GM11168 (cell line): ENCODE results near the gene GP1BB.

Source experiments
- in situ Hi-C: fragments of 300-500 bp; cut with MboI; formaldehyde crosslinking; loops from one replicate; pipeline ENCODE4 v1.12.0; 2022; ENCODE audit warnings: low sequenced_read_pairs; ENCODE audit not compliant: unreplicated experiment

GP1BB gene

DNA sequence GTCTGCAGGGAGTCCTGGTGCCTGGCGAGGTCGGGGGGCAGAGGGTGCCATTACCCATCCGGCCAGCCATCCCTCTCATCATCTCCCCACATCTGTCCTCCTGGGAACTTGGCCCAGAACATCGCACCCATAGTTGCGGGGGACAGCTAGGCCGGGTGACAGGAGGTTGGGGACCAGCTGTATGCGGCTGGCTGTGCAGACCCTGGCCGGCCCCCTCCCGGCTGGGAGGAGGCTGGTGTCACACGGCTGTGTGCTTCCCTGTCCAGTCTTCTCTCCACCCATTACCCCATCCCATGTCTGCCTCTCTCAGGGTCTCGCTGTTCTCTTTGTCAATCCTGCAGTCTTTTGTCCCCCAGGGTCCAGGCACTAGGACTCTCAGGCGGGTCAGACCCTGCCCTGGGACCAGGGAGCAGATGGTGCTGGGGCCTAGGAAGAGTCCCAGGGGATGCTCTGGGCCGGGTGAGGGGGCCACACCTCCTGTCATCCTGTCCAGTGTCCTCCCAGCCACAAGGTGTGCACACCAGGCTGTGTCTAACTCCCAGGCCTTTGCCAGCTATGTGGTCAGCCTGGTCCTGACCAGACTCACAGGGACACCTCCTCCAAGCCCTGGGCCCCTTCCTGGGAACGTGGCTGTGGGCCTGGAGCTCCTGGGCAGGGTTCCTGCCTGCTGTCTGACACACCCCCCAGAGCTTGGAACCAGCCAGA is 30.8 kb downstream of the GP1BB start:
- in situ Hi-C loops: no loop called here

DNA sequence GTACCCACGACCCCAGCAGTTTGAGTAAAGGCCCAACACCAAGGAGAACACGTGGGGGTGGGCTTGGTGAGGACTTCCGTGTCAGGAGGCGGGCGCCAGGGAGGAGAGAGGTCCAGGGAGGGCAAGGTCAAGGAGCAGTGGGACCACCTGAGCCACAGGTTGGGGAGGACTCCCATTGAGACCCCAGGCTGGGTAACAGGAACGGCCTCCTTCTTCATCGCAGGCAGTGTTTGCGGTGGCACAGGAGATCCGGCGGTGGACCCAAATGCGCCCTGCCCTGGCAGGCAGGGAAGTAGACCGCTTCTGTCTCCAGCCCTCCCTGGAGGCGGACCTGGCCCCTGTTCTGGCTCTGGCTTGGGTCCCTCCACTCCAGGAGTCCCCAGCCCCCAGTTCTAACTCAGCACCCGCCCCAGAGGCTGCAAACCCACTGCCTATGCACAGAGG is 31.4 kb downstream of the GP1BB start:
- in situ Hi-C loops: no loop called here

DNA sequence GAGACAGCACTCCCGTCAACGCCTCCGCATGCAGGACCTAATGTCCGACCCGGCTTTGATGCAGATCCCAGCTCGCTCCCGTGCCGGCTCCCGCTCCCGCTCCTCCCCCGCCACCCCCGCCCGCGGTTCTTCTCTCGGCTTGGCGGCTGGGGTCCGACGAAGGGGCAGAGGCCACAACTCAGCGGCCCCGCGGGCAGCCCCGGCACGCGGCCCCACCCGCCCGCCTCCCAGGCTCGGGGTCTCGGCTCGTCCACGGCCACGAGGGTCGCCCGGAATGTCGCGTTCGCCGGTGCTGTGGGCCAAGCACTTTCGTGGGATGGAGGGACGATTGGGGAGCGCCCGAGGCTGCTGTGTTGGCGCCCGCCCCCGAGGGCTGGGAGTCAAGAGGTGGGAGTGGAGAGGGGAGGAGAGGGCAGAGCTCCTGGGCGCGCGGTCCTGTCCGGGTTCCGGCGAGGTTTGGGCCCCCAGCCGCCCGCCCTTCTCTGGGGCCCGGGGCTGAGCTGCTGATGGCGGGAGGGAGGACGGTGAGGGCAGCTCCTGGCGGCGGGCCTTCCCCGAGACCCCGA is 31.9 kb downstream of the GP1BB start:
- in situ Hi-C loops: no loop called here

DNA sequence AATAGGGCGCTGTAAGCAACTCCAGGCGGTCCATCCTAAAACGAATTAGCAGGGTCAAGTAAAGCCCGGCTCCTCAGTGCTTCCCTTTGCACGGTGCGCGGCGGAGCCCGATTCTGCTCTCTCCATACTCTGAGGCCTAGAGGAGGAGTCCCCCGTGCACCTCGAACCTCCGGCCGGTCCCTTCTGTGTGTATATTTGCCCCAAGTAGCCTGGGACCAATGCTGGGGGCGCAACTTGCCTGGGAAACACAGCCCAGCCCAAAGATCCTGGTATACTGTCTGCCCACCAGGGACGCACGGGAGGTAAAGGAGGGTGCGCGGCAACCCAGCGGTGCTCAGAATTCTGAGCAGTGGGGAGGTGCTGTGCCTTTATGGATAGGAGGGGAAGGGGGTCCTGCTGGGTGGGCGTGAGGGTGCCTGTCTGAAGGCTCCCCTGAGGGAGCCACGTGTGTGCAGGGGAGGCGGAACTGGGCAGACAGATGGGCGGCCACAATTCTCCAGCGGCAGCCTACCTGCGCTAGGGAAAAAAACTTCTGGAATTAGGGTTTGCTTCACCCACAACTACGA is 32.5 kb downstream of the GP1BB start:
- in situ Hi-C loops: no loop called here

DNA sequence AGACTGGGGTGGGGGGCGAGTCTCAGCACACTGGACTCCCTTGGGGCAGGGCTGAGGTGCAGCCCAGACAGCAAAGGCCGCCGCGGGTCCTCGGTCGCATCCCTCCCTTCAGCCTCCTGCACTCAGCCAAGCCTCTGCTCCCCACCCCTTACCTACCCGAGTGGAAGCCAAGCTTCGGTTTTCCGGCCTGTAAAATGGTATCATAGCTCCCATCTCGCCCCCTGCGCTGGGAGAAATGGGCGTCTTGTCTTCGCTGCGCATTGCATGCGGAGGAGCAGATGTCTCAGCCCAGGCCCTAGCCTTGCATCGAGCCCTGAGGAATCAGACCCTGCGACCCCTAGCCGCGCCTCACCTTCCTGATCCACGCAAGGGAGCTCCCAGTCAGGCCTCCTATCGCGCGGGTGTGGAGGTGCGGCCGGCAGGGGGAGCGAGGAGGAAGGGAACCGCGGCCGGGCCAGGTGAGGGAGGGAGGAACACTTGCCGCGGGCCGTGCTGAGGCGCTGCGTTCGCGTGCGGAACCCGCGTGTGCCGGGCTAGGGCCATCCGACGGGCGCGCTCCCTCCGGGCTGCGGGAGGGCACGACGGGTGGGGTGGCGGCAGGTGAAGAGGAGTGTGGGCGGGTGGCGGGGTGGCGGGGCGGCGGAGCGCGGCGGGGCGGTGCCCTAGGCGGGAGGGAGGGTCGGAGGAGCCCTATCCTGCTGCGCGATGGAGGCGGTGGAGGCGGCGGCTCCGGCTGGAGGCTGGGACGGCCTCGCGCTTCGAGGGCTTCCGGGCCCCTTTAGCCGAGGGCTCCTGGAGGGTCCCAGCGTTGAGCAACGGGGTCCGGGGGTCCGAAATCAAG is 33.2 kb downstream of the GP1BB start:
- in situ Hi-C loops: no loop called here

DNA sequence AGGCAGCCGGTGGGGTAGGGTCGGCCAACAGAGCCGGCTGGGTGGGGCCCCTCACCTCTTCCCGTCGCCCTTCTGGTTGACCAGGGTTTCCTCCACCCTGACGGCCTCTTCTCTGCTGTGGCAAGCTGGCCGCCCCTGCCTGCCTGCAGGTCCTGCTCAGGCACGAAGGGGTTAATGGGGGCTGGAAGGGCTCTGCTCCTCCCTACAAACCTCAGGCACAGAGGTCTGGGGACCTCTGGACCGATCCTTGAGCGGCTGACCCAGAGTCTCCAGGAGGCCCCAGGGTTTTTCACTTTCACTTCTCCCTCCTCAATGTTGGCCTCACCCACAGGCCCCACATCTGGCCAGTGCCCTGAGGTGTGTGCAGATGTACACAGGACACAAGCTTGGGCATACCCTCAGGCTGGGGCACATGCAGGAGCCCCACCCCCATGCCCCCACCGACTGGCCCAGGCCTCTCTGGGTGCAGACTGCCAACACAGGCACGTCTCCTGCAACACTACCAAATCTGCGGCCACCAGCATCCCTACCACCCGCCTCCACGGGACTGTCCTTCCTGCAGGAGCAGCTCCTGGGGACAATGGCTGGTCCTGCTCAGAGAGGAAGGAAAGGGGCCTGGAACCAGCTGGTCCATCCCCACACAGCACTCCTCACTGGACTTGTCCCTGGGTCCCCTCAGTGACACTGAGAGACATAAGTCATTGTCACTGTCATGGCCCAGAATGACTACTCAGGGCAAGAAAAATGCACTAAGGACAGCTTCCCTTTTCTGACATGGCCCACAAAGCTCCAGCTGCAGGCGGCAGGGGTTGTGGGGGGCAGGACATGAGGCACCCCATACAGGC is 34.0 kb downstream of the GP1BB start:
- in situ Hi-C loops: no loop called here

DNA sequence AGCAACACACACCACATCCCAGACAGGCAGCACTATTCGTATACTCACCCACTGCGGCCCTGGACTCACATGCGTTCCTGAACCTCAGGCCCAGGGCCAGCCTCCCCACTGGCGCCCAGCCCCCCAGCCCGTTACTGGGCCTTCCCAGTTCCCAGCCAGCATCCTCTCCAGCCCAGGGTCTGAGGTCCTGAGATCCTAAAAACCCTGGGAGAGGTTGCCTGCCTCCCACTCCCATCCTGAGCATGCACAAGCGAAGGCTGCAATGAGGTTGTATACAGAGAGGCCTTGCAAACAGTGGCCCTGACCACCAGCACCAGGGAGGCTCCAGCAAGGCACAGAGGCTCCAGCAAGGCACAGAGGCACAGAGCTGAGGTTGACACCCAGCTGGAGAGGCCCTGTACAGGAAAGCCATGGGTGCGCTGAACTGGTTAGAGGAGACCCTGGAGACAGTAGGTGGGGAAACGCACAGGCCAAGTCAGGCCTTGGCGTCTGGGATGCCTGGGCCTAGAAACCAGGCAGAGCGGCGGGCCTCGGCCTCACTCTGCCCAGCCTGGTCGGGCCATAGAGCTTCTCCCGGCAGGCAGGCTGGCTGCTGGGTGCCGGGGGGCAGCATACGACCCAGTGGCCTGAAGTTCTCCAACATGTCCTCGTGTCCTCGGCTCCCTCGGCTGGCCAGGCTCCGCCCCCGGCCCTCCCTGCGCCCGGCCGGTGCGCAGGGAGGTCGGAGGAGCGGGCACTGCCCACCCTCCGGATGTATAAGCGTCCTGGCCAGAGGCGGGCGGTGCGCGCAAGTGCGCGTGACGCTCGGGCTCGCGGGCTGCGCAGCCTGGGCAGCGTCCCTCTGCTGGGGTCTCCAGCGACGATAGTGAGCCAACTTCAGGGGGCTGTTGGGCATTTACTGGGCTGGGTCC is 34.9 kb downstream of the GP1BB start:
- in situ Hi-C loops: no loop called here

DNA sequence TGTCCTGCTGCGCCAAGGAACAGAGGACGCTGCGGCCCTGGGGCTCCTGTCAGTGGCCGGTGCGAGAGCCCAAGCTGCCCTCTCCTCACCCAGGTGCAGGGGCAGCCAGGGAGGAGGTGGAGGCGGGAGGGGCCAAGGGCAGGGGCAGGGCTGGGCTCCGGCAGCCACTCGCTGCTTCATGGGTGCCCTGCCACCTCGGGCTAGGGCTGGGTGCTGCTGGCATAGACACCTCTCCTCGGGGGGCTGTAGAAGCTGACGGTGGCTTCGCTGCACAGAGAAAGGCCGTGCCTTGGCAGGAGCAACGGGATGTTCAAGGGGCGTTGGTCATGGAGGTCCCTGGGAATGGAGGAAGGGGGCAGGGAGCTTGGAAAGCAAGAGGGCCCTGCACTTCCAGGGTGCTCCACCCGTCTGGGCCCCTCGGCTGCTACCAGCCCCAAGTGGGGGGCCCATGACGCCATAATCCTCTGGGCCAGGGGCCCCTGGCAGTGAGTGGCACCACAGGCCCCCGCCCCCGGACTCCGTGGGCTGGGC is 35.6 kb downstream of the GP1BB start:
- in situ Hi-C loops: no loop called here

DNA sequence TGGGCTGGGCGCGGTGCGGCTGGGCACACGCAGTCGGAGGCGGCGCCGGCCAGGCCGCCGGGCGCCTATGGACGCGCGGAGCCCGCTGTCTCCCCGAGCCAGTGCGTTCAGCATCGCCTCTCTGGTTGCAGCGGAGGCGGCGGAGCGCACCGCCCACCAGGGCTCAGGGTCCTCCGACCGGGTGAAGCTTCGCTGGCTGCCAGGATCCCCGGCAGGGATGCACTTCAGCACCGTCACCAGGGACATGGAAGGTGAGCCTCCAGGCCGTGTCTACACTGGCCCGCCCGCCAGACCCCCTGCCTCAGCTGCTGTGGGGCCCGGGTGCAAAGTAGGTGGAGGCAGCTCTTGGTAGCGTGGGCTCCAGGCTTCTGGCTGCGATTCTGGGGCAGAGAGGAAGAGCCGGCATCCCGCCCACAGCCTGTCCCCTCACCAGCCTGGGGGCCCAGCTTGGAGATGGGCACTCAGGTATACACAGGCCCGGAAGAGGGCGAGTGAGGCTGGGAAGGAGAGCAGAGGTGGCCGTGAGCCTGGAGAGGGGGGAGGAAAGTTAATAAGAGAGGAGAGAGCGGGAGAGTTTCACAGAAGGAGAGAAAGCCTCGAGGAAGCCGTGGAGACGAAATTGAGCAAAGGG is 36.2 kb downstream of the GP1BB start:
- in situ Hi-C loops: no loop called here

DNA sequence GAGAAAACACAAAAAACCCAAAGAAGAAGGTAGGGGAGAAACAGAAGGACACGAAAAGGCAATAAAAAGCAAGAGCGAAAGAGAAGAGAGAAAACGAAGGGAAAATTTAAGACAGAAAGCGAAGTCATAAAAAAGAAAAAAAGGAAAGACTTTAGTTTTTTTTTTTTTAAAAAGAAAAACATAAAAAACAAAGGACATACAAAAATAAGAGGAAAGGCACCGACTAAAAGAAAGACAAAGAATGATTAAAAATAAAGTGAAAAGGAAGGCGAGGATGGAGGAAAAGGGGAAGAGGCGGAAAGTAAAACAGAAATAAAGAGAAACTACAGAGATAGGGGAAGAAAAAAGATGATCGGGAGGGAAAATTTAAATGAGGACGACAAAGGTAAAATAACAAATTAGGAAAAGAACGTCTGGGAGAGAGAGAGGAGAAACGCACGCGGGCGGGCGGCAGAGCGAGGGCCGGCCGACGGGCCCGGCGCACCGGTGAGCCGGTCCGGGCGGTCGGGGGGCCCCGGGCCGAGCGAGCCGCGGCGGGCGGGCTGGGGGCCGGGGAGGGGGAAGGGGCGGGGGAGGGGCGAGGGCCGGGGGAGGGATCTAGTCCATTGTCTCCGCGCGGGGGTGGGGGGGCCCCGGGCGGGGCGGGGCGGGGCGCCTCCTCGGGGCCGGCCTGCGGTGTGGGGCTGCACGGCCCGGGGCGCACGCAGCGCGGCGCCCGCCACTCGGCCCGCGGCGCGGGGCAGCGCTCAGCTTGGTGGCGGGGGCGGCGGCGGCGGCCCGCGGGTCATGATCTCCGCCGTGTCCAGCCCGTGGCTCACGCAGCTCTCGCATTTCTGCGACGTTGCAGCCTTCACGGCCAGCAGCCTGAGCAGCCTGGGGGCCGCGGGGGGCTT is 37.0 kb downstream of the GP1BB start, which contains the start of gene TBX1:
Gene TBX1, plus strand, starts transcription at position 721 of the 893 bp plus-strand sequence. Its CDS starts 66 bp downstream, at position 787.
- in situ Hi-C loops: no loop called here

DNA sequence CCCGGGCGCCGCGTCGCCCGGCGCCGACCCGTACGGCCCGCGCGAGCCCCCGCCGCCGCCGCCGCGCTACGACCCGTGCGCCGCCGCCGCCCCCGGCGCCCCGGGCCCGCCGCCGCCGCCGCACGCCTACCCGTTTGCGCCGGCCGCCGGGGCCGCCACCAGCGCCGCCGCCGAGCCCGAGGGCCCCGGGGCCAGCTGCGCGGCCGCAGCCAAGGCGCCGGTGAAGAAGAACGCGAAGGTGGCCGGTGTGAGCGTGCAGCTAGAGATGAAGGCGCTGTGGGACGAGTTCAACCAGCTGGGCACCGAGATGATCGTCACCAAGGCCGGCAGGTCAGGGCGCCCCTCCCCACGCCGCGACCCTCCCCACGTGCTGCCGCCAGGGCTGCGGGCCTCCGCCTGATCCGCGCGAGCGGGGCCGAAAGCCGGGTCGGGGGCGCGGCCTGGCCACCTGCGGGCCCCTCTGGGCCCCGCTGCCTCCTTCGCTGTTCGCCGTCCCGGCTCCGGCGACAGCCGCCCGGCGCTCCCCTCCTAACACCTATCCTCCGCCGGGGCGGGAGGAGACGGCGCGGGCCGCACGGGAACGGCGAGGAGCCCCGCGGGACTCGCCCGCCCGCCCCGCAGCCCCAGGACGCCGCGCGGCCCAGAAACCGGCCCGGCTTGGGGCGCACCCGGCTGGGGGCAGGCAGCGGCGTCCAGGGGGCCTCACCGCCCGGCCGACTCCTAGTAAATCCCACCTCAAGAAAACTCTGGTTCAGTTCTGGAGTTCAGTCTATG is 37.8 kb downstream of the GP1BB start:
- in situ Hi-C loops: no loop called here

DNA sequence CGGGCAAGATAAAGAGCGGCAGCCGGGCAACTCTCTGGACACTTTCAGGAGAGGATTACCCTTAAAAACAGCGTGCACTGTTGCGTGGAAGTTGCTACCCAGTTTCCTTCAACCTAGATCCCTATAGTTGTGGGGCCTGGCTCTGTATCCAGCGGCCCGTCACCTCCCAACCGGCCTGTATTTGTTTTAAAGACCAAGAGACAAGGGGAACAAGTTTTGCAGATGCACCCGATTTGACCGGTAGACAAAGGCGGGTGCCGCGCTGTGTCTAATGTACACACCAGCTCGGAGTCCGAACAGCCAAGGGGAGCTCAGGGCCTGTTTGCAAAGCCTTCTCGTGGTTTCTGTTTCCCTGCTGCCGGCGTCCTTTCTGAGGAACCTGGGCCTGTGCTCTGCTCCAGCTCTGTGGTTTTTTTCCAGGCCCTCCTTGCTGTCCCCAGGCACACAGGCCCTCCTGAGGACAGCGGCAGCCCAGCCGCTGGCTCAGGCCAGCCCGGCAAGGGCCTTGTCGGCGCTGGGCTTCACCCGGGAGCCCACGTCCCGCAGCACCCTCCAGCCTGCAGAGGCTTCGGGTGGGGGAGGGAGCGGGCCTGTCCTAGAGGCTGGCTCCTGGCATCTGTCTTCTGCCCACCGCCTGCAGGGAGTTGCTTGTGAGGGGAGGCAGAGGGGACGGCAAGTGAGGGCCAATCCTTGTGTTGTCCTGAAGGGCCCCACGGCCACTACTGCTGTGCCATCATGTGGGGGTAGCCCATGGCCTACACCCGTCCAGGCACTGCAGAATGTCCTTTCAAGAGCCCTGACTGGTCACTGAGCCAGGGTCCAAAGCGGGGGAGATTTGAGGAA is 38.6 kb downstream of the GP1BB start:
- in situ Hi-C loops: no loop called here

DNA sequence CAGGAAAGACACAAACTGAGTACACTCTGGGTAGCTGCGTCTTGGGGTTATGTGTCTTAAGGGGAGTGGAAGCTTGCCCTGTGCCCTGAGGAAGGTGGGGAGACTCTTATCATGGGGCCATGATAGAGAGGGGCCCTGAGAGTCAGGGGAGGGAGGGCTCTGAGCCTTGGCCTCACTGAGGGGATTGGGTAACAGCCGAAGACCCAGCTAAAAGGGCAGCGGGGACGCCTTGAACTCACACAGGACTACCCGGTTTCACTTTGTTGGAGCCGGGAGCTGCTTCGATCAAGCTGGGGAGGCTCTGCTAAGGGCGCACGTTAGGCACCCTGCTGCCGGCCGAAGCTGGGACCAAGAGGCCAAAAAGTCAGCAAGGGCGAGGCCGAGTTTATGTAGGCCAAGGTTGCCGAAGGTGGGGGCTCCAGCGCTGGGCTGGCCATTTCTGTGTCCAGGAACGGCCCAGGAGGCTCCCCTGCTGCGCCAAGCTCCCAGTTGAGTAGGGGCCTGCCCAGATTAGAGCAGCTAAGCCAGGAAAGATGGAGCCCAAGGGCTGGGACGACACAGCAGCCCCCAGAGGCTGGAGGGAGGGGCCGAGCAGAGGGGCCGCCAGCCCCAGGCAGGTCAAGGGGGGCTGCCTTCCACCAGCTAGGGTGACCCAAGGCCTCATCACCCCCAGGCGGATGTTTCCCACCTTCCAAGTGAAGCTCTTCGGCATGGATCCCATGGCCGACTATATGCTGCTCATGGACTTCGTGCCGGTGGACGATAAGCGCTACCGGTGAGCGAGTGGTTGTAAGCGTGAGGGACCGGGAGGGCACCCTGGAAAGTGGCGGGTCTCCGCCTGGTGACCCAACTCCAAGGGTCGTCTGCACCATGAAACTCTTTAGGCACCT is 39.5 kb downstream of the GP1BB start:
- in situ Hi-C loops: no loop called here

DNA sequence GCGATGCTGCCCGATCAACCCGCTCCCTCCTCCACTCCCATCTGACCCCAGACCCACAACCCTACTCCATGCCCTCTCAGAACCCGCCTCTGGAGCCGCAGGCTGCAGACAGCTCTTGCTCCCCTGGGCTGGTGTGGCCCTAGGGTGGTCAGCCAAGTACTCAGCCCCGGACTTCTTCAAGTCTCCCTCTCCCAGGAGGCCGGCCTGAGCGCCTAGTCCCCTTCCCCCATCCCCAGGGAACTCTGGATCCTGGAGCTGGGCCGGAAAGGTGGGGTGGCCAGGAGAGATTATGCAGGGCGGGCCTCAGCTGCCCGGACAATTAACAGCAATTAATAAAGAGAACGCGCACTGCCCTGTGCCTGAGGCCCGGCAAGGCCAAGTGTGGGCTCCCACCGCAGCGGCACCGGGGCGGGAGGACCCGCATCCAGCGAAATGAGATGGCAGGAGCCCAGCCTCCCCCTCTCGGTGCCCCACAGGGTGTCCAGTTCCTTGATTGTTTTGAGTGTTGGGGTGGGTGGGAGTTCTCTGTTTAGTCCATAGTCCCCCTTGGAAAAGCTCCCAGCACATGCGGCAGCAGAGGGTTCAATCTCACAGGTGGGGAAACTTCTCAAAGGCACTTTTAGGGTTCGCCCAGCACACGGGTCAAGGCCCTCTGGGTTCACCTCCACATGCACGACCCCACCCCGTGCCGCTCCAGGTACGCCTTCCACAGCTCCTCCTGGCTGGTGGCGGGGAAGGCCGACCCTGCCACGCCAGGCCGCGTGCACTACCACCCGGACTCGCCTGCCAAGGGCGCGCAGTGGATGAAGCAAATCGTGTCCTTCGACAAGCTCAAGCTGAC is 40.3 kb downstream of the GP1BB start:
- in situ Hi-C loops: no loop called here
